Neural crest cell (in vitro differentiated cells): ENCODE measurements around the gene DAND5. TPM values are rescaled to one million over a fixed set of nuclear protein-coding genes. Genes with fewer than 3 reads are reported as not detected.

Experiments used
- DNase-seq: peaks from one replicate; pipeline ENCODE4 v3.0.0; 2021; ENCODE audit warnings: low read depth, mixed read lengths, low spot score
- H3K27ac Mint-ChIP-seq: one replicate; pipeline ENCODE4 v1.8.0; 2021; ENCODE audit warnings: mild to moderate bottlenecking, mixed read lengths; ENCODE audit not compliant: unreplicated experiment
- H3K27me3 Mint-ChIP-seq: 2 replicates; pipeline ENCODE4 v1.8.0; 2021; ENCODE audit warnings: low read depth, mild to moderate bottlenecking, mixed read lengths
- H3K36me3 Mint-ChIP-seq: 2 replicates; pipeline ENCODE4 v1.8.0; 2021; ENCODE audit warnings: low read depth, mild to moderate bottlenecking, mixed read lengths
- H3K4me1 Mint-ChIP-seq: 2 replicates; pipeline ENCODE4 v1.8.0; 2021; ENCODE audit warnings: mixed read lengths
- H3K4me3 Mint-ChIP-seq: one replicate; pipeline ENCODE4 v1.8.0; 2021; ENCODE audit warnings: mild to moderate bottlenecking, mixed read lengths
- H3K9me3 Mint-ChIP-seq: 2 replicates; pipeline ENCODE4 v1.8.0; 2021; ENCODE audit warnings: mixed read lengths
- total RNA-seq: library from RNA; stranded (reverse); gene quantifications from 2 replicates; pipeline ENCODE4 v1.2.1, GENCODE V29; 2021
- TF ChIP-seq, protein P1 (sequence below): fragments of 200-600 bp; sonication (generic); conservative IDR thresholded peaks from 2 replicates; pipeline ENCODE4 v1.5.0; 2021; ENCODE audit warnings: antibody characterized with exemption, mild to moderate bottlenecking

DAND5 gene
- total RNA-seq, 1 donor from 2014 or later: not detected

DNA sequence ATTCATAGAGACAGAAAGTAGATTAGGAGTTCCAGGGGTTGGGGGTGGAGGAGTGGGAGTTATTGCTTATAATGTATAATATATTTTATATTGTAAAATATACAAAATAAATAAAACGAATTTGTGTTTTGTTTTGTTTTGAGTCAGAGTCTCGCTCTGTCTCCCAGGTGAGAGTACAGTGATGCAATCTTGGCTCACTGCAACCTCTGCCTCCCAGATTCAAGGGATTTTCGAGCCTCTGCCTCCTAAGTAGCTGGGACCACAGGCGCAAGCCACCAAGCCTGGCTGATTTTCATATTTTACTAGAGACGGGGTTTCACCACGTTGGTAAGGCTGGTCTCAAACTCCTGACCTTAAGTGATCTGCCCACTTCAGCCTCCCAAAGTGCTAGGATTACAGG, 9.9 kb upstream of the DAND5 start:
- no peaks in the 10 kb centered on the region for H3K9me3 Mint-ChIP-seq
- TF ChIP-seq, protein P1, sequence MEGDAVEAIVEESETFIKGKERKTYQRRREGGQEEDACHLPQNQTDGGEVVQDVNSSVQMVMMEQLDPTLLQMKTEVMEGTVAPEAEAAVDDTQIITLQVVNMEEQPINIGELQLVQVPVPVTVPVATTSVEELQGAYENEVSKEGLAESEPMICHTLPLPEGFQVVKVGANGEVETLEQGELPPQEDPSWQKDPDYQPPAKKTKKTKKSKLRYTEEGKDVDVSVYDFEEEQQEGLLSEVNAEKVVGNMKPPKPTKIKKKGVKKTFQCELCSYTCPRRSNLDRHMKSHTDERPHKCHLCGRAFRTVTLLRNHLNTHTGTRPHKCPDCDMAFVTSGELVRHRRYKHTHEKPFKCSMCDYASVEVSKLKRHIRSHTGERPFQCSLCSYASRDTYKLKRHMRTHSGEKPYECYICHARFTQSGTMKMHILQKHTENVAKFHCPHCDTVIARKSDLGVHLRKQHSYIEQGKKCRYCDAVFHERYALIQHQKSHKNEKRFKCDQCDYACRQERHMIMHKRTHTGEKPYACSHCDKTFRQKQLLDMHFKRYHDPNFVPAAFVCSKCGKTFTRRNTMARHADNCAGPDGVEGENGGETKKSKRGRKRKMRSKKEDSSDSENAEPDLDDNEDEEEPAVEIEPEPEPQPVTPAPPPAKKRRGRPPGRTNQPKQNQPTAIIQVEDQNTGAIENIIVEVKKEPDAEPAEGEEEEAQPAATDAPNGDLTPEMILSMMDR: no peak
- peaks cover 3% of the 10 kb centered on the region for H3K36me3 Mint-ChIP-seq
- peaks cover 19% of the 10 kb centered on the region for H3K27me3 Mint-ChIP-seq
- H3K4me1 Mint-ChIP-seq: peaks cover 21% of the 10 kb centered on the region
- no peak overlapping the region for H3K4me3 Mint-ChIP-seq
- H3K27ac Mint-ChIP-seq: no peak overlapping the region
- no peak for DNase-seq

DNA sequence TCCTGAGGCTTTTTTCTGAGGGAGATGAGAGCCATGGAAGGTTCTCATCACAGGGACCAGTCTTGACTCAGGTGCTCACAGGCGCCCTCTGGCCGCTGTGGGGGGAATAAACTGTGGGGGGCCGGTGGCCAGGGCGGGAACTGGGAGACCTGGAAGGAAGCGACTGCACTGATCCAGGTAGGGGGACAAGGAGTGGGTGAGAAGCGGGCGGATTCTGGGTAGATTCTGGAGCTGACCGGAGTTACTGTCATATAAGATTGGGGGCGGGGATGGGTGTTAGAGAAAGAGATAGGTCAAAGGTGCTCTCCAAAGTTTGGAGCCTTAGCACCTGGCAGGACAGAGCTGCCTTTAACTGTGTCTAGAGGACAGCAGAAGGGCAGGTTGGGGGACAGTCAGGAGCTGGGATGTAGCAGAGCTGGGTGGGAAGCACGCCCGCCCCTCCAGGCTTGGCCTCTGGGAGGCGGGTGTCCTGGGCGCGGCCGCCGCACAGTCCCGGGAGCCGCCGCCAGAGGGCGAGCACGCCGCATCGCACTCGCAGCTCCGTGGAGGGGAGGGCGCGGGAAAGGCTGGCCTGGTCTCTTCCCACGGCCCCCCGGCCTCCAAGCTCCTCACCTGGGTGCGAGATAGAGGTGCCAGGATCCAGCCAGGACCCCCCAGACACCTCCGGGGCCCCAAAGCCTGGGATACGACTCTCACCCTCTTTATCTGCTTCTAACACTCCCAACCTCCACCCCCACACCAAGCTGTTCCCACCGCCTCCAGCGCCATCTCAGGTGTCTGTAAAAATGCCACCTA, 4.2 kb upstream of the DAND5 start:
- H3K36me3 Mint-ChIP-seq: no peaks in the 10 kb centered on the region
- peak overlapping the region; percentile 94 for H3K27ac Mint-ChIP-seq
- TF ChIP-seq, protein P1: peak; percentile 90
- H3K4me3 Mint-ChIP-seq: peak overlapping the region; percentile 81
- peaks cover 5% of the 10 kb centered on the region for H3K4me1 Mint-ChIP-seq
- DNase-seq: peak; percentile 81
- no peaks in the 10 kb centered on the region for H3K9me3 Mint-ChIP-seq
- peaks cover 28% of the 10 kb centered on the region for H3K27me3 Mint-ChIP-seq

DNA sequence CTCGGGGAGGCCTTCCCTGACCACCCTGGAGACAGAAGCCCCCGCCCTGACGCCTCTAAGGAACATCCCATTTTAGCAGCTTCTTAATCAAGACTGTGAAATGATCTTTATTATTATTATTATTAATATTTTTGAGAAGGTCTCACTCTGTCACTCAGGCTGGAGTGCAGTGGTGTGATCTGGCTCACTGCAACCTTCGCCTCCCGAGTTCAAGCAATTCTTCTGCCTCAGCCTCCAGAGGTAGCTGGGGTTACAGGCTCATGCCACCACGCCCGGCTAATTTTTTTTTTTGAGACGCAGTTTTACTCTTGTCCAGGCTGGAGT, 3.6 kb upstream of the DAND5 start:
- H3K9me3 Mint-ChIP-seq: no peaks in the 10 kb centered on the region
- peaks cover 5% of the 10 kb centered on the region for H3K4me1 Mint-ChIP-seq
- TF ChIP-seq, protein P1: no peak
- H3K27ac Mint-ChIP-seq: no peak overlapping the region
- DNase-seq: no peak
- H3K36me3 Mint-ChIP-seq: no peaks in the 10 kb centered on the region
- H3K27me3 Mint-ChIP-seq: peaks cover 31% of the 10 kb centered on the region
- H3K4me3 Mint-ChIP-seq: peak overlapping the region; percentile 57

DNA sequence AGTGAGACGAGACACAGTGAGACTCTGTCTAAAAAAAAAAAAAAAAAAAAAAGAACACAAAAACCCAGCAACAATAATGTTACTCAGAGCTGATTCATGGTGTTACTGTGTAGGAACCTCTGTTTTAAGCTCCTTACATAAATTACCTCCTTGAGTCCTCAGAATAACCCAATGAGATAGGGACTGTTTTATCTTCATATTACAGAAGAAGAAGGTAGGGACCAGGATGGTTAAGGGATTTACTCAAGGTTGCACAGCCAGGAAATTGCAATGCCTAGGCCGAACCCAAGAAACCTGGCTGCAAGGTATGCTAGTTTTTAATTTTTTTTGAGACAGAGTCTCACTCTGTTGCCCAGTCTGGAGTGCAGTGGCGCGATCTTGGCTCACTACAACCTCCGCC, 1.5 kb upstream of the DAND5 start:
- no peaks in the 10 kb centered on the region for H3K9me3 Mint-ChIP-seq
- no peak for DNase-seq
- H3K36me3 Mint-ChIP-seq: no peaks in the 10 kb centered on the region
- peaks cover 5% of the 10 kb centered on the region for H3K4me1 Mint-ChIP-seq
- no peak overlapping the region for H3K27ac Mint-ChIP-seq
- H3K4me3 Mint-ChIP-seq: no peak overlapping the region
- TF ChIP-seq, protein P1: no peak
- peaks cover 33% of the 10 kb centered on the region for H3K27me3 Mint-ChIP-seq

DNA sequence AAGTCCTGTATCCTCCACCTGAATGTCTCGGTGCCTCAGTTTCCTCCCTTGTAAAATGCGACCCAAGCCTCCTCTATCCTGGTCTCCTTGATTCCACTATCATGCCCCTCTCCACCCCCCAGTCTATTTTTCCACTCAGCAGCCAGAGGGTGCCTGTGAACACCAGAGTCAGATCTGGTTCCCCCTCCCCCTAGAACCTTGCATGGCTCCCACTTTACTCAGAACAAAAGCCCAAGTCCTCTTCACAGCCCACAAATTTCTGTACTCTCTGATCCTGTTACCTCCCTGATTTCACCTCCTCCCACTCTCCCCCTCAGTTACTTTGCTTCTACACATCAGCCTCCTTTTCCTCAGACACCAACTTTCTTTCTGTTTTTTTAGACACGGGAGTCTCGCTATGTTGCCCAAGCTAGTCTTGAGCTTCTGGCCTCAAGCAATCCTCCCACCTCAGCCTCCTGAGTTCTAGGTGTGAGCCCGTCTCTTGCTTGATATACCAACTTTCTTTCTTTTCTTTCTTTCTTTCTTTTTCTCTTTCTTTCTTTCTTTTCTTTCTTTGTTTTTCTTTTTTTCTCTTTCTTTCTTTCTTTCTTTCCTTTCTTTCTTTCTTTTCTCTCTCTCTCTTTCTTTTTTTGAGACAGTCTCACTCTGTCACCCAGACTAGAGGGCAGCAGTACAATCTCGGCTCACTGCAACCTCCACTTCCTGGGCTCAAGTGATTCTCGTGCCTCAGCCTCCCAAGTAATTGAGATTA, 869 bp downstream of the DAND5 start:
- H3K27ac Mint-ChIP-seq: peak overlapping the region; percentile 66
- peaks cover under 1% of the 10 kb centered on the region for H3K4me1 Mint-ChIP-seq
- no peak overlapping the region for H3K4me3 Mint-ChIP-seq
- no peak for DNase-seq
- no peaks in the 10 kb centered on the region for H3K9me3 Mint-ChIP-seq
- H3K36me3 Mint-ChIP-seq: no peaks in the 10 kb centered on the region
- H3K27me3 Mint-ChIP-seq: peaks cover 33% of the 10 kb centered on the region
- TF ChIP-seq, protein P1: no peak
